GM23248 (cell line): ENCODE measurements around the gene DAAM1. TPM values are rescaled to one million over a fixed set of nuclear protein-coding genes. Genes with fewer than 3 reads are reported as not detected.

Source experiments
- DNase-seq: peaks from one replicate; pipeline ENCODE4 v3.0.0-alpha.2; 2015
- H2AFZ ChIP-seq: fragments of 200-600 bp; sonication (generic); 2 replicates; pipeline ENCODE4 v1.6.1; 2016; ENCODE audit warnings: antibody characterized with exemption
- H3F3A ChIP-seq: fragments of 200-600 bp; sonication (generic); 2 replicates; pipeline ENCODE4 v1.6.1; 2016; ENCODE audit warnings: mild to moderate bottlenecking, antibody characterized with exemption, mixed run types; ENCODE audit not compliant: insufficient read depth
- H3K27ac ChIP-seq: fragments of 200-600 bp; sonication (generic); 2 replicates; pipeline ENCODE4 v1.5.1; 2016; ENCODE audit warnings: mild to moderate bottlenecking
- H3K27me3 ChIP-seq: fragments of 200-600 bp; sonication (generic); replicated peaks from 2 replicates; pipeline ENCODE4 v1.6.1; 2016; ENCODE audit warnings: mild to moderate bottlenecking; ENCODE audit not compliant: insufficient read depth
- H3K36me3 ChIP-seq: fragments of 200-600 bp; sonication (generic); 2 replicates; pipeline ENCODE4 v1.6.1; 2016; ENCODE audit warnings: low read depth, mild to moderate bottlenecking
- H3K4me1 ChIP-seq: fragments of 200-600 bp; sonication (generic); 2 replicates; pipeline ENCODE4 v1.6.1; 2016; ENCODE audit warnings: mild to moderate bottlenecking; ENCODE audit not compliant: insufficient read depth
- H3K4me2 ChIP-seq: fragments of 200-600 bp; sonication (generic); one replicate; pipeline ENCODE4 v1.6.1; 2016; ENCODE audit warnings: mild to moderate bottlenecking; ENCODE audit not compliant: unreplicated experiment
- H3K4me3 ChIP-seq: fragments of 200-600 bp; sonication (generic); 2 replicates; pipeline ENCODE4 v1.5.1; 2016; ENCODE audit warnings: mild to moderate bottlenecking
- H3K79me2 ChIP-seq: fragments of 200-600 bp; sonication (generic); 2 replicates; pipeline ENCODE4 v1.6.1; 2016; ENCODE audit warnings: mild to moderate bottlenecking; ENCODE audit not compliant: insufficient read depth
- H3K9ac ChIP-seq: fragments of 200-600 bp; sonication (generic); 2 replicates; pipeline ENCODE4 v1.6.1; 2016; ENCODE audit warnings: mild to moderate bottlenecking
- H3K9me2 ChIP-seq: fragments of 200-600 bp; sonication (generic); 2 replicates; pipeline ENCODE4 v1.6.1; 2016; ENCODE audit warnings: mixed run types, mild to moderate bottlenecking, moderate library complexity; ENCODE audit not compliant: insufficient read depth
- H3K9me3 ChIP-seq: fragments of 200-600 bp; sonication (generic); one replicate; pipeline ENCODE4 v1.6.1; 2017; ENCODE audit warnings: low read depth
- H4K20me1 ChIP-seq: fragments of 200-600 bp; sonication (generic); 2 replicates; pipeline ENCODE4 v1.6.0; 2016; ENCODE audit not compliant: insufficient read depth
- EZH2 ChIP-seq: fragments of 200-600 bp; sonication (generic); IDR thresholded peaks from 2 replicates; pipeline ENCODE4 v1.6.1; 2018; ENCODE audit warnings: antibody characterized with exemption, mild to moderate bottlenecking; ENCODE audit not compliant: insufficient read depth, poor library complexity, severe bottlenecking
- EZH2phosphoT487 ChIP-seq: fragments of 200-600 bp; sonication (generic); IDR thresholded peaks from 2 replicates; pipeline ENCODE4 v1.6.1; 2018; ENCODE audit warnings: antibody characterized with exemption, moderate library complexity, mild to moderate bottlenecking, low read depth; ENCODE audit not compliant: insufficient read depth
- WGBS, 2 experiments: methylation state at CpG; one replicate each; pipeline ENCODE4 v1.1.6; 2015 to 2017; ENCODE audit warnings: low lambda C conversion rate in 2 of 2, low coverage in 1 of 2; ENCODE audit errors: missing lambda C conversion rate in 2 of 2; 5-methylcytosine and 5-hydroxymethylcytosine counted together
- in situ Hi-C: fragments of 300-500 bp; cut with MboI; formaldehyde crosslinking; loops from 2 replicates; pipeline ENCODE4 v1.15.0; 2020
- polyA plus RNA-seq: library from polyadenylated mRNA; unstranded; fragments of >200 nt; fragmentation: Nextera tagmentation; extraction: Ambion mirVana; gene quantifications from 2 replicates; pipeline ENCODE4 v1.2.1, GENCODE V29; 2016
- total RNA-seq: library from RNA; depleted of rRNA; stranded (reverse); fragments of >200 nt; shearing (Covaris generic); gene quantifications from 2 replicates; pipeline ENCODE4 v1.2.3, GENCODE V29; 2014

DAAM1 gene
- total and polyA plus RNA-seq, 2 experiments from 2014 or later: 17.4 to 17.5 TPM

- Histone ChIP-seq H3F3A (peaks cover 34% of the 10 kb centered on the region), H3K4me3 (no peak overlapping the region), H2AFZ (no peak overlapping the region), H3K27me3 (no peaks in the 10 kb centered on the region), H3K27ac (no peak overlapping the region), H3K4me2 (no peak overlapping the region), H3K79me2 (peaks cover 9% of the 10 kb centered on the region; the same call in 1 of the 2 replicates), H3K9me2 (no peaks in the 10 kb centered on the region), H3K36me3 (0 out of 2 replicates have a peak, but pooled peaks cover 5% of the 10 kb centered on the region), H4K20me1 (no peaks in the 10 kb centered on the region), H3K9ac (no peak overlapping the region), H3K4me1 (peaks cover 25% of the 10 kb centered on the region), H3K9me3 (no peaks in the 10 kb centered on the region)
- 93 to 95% methylated on average over 5 of the region's 5 CpGs for WGBS, 2 experiments
- DNase-seq: no peak
- in situ Hi-C loops: no loop called here
- TF ChIP-seq EZH2phosphoT487 (no peak), EZH2 (no peak)
Observed at GRCh38 chr14:59297071-59297776, 108.8 kb downstream of the DAAM1 start.

GRCh38 chr14:59299731-59300130, 111.3 kb downstream of the DAAM1 start:
- Histone ChIP-seq H3K4me3 (no peak overlapping the region), H3F3A (peaks cover 21% of the 10 kb centered on the region), H3K79me2 (peaks cover 9% of the 10 kb centered on the region; the same call in 1 of the 2 replicates), H3K4me1 (peaks cover 30% of the 10 kb centered on the region), H3K4me2 (no peak overlapping the region), H3K27me3 (no peaks in the 10 kb centered on the region), H4K20me1 (no peaks in the 10 kb centered on the region), H3K27ac (no peak overlapping the region), H3K9me3 (no peaks in the 10 kb centered on the region), H3K36me3 (no peaks in the 10 kb centered on the region), H2AFZ (no peak overlapping the region), H3K9me2 (no peaks in the 10 kb centered on the region), H3K9ac (no peak overlapping the region)
- in situ Hi-C loops: no loop called here
- DNase-seq: no peak
- TF ChIP-seq EZH2phosphoT487: no peak
- no peak for TF ChIP-seq EZH2
- WGBS, 2 experiments: 89 to 94% methylated on average over 1 of the region's 1 CpG

DNA sequence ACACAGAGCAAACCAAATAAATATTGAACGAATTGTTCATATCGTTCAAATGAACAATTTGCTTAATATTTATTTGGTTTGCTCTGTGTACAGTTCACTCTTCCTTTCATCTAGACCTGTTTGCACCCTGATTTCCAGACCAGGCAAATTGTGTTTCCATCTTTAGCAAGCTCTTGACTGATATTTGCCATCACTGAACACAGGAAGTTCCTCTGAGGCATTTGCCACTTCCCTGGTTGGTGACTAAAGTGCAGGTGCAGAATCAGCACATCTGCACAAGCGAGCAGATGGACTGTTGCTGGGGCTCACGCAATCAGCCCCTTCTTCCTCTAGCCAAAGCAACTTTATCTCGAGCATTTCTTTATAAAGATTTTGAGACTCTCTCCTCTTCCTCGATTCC, 112.9 kb downstream of the DAAM1 start:
- Histone ChIP-seq H2AFZ (no peak overlapping the region), H3K36me3 (no peaks in the 10 kb centered on the region), H3K27me3 (no peaks in the 10 kb centered on the region), H3K79me2 (0 out of 2 replicates have a peak, but pooled peaks cover 3% of the 10 kb centered on the region), H3K4me2 (no peak overlapping the region), H3K27ac (no peak overlapping the region), H3K4me3 (no peak overlapping the region), H3K4me1 (peaks cover 34% of the 10 kb centered on the region), H3K9me3 (no peaks in the 10 kb centered on the region), H3K9ac (no peak overlapping the region), H4K20me1 (no peaks in the 10 kb centered on the region), H3K9me2 (no peaks in the 10 kb centered on the region), H3F3A (peaks cover 26% of the 10 kb centered on the region)
- DNase-seq: no peak
- WGBS, 2 experiments: 91 to 95% methylated on average over 6 of the region's 6 CpGs
- no peak for TF ChIP-seq EZH2phosphoT487
- no peak for TF ChIP-seq EZH2
- in situ Hi-C loops: no loop called here

DNA sequence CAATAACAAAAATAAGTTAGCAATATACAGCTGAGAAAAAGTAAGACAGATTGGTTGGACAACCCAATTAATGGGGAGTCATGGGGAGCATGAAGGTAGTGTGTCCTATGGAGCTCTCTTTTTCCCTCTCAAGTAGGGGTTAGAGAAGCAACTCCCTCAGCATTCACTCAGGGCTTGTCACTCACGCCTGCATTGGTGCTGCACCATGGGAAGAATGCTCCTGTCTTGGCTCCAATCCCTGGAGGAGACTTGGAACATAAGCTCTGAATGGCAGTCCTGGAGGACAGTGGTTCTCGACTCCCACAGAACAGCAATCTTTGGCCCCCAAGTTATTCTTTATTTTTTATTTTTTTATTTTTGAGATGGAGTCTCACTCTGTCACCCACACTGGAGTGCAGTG, 113.8 kb downstream of the DAAM1 start:
- TF ChIP-seq EZH2: no peak
- TF ChIP-seq EZH2phosphoT487: no peak
- H2AFZ ChIP-seq: no peak overlapping the region
- H3K4me2 ChIP-seq: no peak overlapping the region
- H3K4me1 ChIP-seq: peaks cover 44% of the 10 kb centered on the region
- H3K79me2 ChIP-seq: no peaks in the 10 kb centered on the region
- H3K9me3 ChIP-seq: no peaks in the 10 kb centered on the region
- 92 to 93% methylated on average over 2 of the region's 2 CpGs for WGBS, 2 experiments
- no peaks in the 10 kb centered on the region for H4K20me1 ChIP-seq
- DNase-seq: no peak
- no peak overlapping the region for H3K9ac ChIP-seq
- H3K27me3 ChIP-seq: no peaks in the 10 kb centered on the region
- H3K27ac ChIP-seq: no peak overlapping the region; the same call in 1 of the 2 replicates
- peaks cover 35% of the 10 kb centered on the region for H3F3A ChIP-seq
- H3K36me3 ChIP-seq: no peaks in the 10 kb centered on the region
- no peaks in the 10 kb centered on the region for H3K9me2 ChIP-seq
- in situ Hi-C loops: no loop called here
- no peak overlapping the region for H3K4me3 ChIP-seq
